ENCODE results near the gene OR2AE1. TPM values are rescaled to one million over a fixed set of nuclear protein-coding genes. Genes with fewer than 3 reads are reported as not detected.

The OR2AE1 gene
- total RNA-seq, 2 experiments from 2014 or later = 0.47 TPM; not detected in 1

Other genes with a start within 250 kb of the OR2AE1 start
- not detected for gene CYP3A5, start 197.0 kb downstream of the OR2AE1 start, total RNA-seq
- gene CYP3A7, start 141.8 kb downstream of the OR2AE1 start, total RNA-seq = not detected
- not detected for gene CYP3A4, start 92.8 kb downstream of the OR2AE1 start, total RNA-seq
- not detected for gene CYP3A43, start 49.0 kb downstream of the OR2AE1 start, total RNA-seq
- gene TRIM4, start 42.5 kb upstream of the OR2AE1 start, total RNA-seq = 10 to 100 TPM; 26.4 to 26.7 TPM
- not detected for gene GJC3, start 52.6 kb upstream of the OR2AE1 start, total RNA-seq
- not detected for gene AZGP1, start 99.0 kb upstream of the OR2AE1 start, total RNA-seq
- 10 to 100 TPM; 55.5 to 58.6 TPM for gene ZKSCAN1, start 138.6 kb upstream of the OR2AE1 start, total RNA-seq
- gene ZSCAN21, start 172.7 kb upstream of the OR2AE1 start, total RNA-seq = 1 to 10 TPM; 5.6 to 7.9 TPM
- 10 to 100 TPM; 21.2 to 24.1 TPM for gene ZNF3, start 204.7 kb upstream of the OR2AE1 start, total RNA-seq
- 10 to 100 TPM; 81.2 to 90.8 TPM for gene COPS6, start 211.9 kb upstream of the OR2AE1 start, total RNA-seq
- 100 to 1,000 TPM; 405 to 409 TPM for gene MCM7, start 224.4 kb upstream of the OR2AE1 start, total RNA-seq
- gene AP4M1, start 224.6 kb upstream of the OR2AE1 start, total RNA-seq = 10 to 100 TPM in 1 of 2 experiments, 1 to 10 TPM in 1; 9.9 to 10.6 TPM
- gene TAF6, start 242.3 kb upstream of the OR2AE1 start, total RNA-seq = 10 to 100 TPM; 70.4 to 71.4 TPM
- 10 to 100 TPM; 27.3 to 28.0 TPM for gene CNPY4, start 242.6 kb upstream of the OR2AE1 start, total RNA-seq
- 1 to 10 TPM; 5.6 to 7.5 TPM for gene MBLAC1, start 249.9 kb upstream of the OR2AE1 start, total RNA-seq

Measured in activated CD8-positive, alpha-beta memory T cell treated with anti-CD3 and anti-CD28 coated beads, Interleukin-2, amount 10 ng/mL, durations not matched to agents 7 days and 5 days (primary cell).